ENCODE data around the gene WNT2B.

The WNT2B gene

GRCh38 chr1:112527266-112528010 is 18.7 kb downstream of the WNT2B start:
- no peak for DNase-seq (ENCODE audit: low read depth)

GRCh38 chr1:112528076-112528475 is 19.3 kb downstream of the WNT2B start:
- DNase-seq (ENCODE audit: low read depth) = no peak

GRCh38 chr1:112529301-112529700 is 20.5 kb downstream of the WNT2B start:
- DNase-seq (ENCODE audit: low read depth) = no peak

- no peak for DNase-seq (ENCODE audit: low read depth)
These were observed 22.1 kb downstream of the WNT2B start for GRCh38 chr1:112530832-112531231.

GRCh38 chr1:112532064-112532463 is 23.3 kb downstream of the WNT2B start:
- no peak for DNase-seq (ENCODE audit: low read depth)

GRCh38 chr1:112533029-112533428 is 24.3 kb downstream of the WNT2B start:
- DNase-seq (ENCODE audit: low read depth) = no peak

- no peak for DNase-seq (ENCODE audit: low read depth)
These were observed 27.8 kb downstream of the WNT2B start for GRCh38 chr1:112536561-112536960.

- DNase-seq (ENCODE audit: low read depth) = no peak
These were observed 28.7 kb downstream of the WNT2B start for GRCh38 chr1:112537456-112537855.

- DNase-seq (ENCODE audit: low read depth) = no peak
These were observed 30.1 kb downstream of the WNT2B start for GRCh38 chr1:112538883-112539282.

- DNase-seq (ENCODE audit: low read depth) = no peak
These were observed 31.5 kb downstream of the WNT2B start for GRCh38 chr1:112540226-112540794.

GRCh38 chr1:112541299-112541698 is 32.5 kb downstream of the WNT2B start:
- no peak for DNase-seq (ENCODE audit: low read depth)

- DNase-seq (ENCODE audit: low read depth) = no peak
These were observed 33.6 kb downstream of the WNT2B start for GRCh38 chr1:112542206-112542973.

GRCh38 chr1:112544011-112544688 is 35.4 kb downstream of the WNT2B start:
- DNase-seq (ENCODE audit: low read depth) = no peak

GRCh38 chr1:112544751-112545150 is 36.0 kb downstream of the WNT2B start:
- no peak for DNase-seq (ENCODE audit: low read depth)

- DNase-seq (ENCODE audit: low read depth) = no peak
These were observed 37.3 kb downstream of the WNT2B start for GRCh38 chr1:112546076-112546475.

GRCh38 chr1:112548547-112548946 is 39.8 kb downstream of the WNT2B start:
- DNase-seq (ENCODE audit: low read depth) = no peak

GRCh38 chr1:112549590-112549989 is 40.8 kb downstream of the WNT2B start:
- no peak for DNase-seq (ENCODE audit: low read depth)

- DNase-seq (ENCODE audit: low read depth) = no peak
These were observed 45.6 kb downstream of the WNT2B start for GRCh38 chr1:112554411-112554810.

GRCh38 chr1:112557385-112557784 is 48.6 kb downstream of the WNT2B start:
- DNase-seq (ENCODE audit: low read depth) = no peak

GRCh38 chr1:112558634-112559033 is 49.9 kb downstream of the WNT2B start:
- DNase-seq (ENCODE audit: low read depth) = no peak

- no peak for DNase-seq (ENCODE audit: low read depth)
These were observed 54.6 kb downstream of the WNT2B start for GRCh38 chr1:112563341-112563740.

- DNase-seq (ENCODE audit: low read depth) = no peak
These were observed 55.3 kb downstream of the WNT2B start for GRCh38 chr1:112564081-112564480.

GRCh38 chr1:112565800-112566199 is 57.0 kb downstream of the WNT2B start:
- no peak for DNase-seq (ENCODE audit: low read depth)
